Stomach (tissue), 4 donors: ENCODE measurements around the gene LEPR.

ENCODE experiments used
- CTCF ChIP-seq, 7 experiments: fragments of 450-650 bp in 4 of 7; fragments of 200-600 bp in 3 of 7; sonication (generic) in 3 of 7; IDR thresholded peaks; one replicate each; pipeline ENCODE4 v1.5.1; 2016 to 2019; ENCODE audit warnings: antibody characterized with exemption in 7 of 7, control low read depth in 2 of 7, mild to moderate bottlenecking in 1 of 7
- POLR2AphosphoS5 ChIP-seq, 3 donors: sonication (generic); formaldehyde crosslinking; IDR thresholded peaks; one replicate each; pipeline ENCODE4 v1.6.1; 2016; ENCODE audit warnings: antibody characterized with exemption in 3 of 3

- TF ChIP-seq CTCF (IDR thresholded peaks at IDR 0.05): no peak
- no peak for TF ChIP-seq POLR2AphosphoS5 (IDR thresholded peaks at IDR 0.05)
Observed at GRCh38 chr1:65395887-65396612, 24.4 kb upstream of the LEPR start.
